GM23248 (cell line): ENCODE measurements around the gene AJM1. TPM values are rescaled to one million over a fixed set of nuclear protein-coding genes. Genes with fewer than 3 reads are reported as not detected.

Experiments
- DNase-seq: peaks from one replicate; pipeline ENCODE4 v3.0.0-alpha.2; 2015
- H2AFZ ChIP-seq: fragments of 200-600 bp; sonication (generic); 2 replicates; pipeline ENCODE4 v1.6.1; 2016; ENCODE audit warnings: antibody characterized with exemption
- H3F3A ChIP-seq: fragments of 200-600 bp; sonication (generic); 2 replicates; pipeline ENCODE4 v1.6.1; 2016; ENCODE audit warnings: mild to moderate bottlenecking, antibody characterized with exemption, mixed run types; ENCODE audit not compliant: insufficient read depth
- H3K27ac ChIP-seq: fragments of 200-600 bp; sonication (generic); 2 replicates; pipeline ENCODE4 v1.5.1; 2016; ENCODE audit warnings: mild to moderate bottlenecking
- H3K27me3 ChIP-seq: fragments of 200-600 bp; sonication (generic); replicated peaks from 2 replicates; pipeline ENCODE4 v1.6.1; 2016; ENCODE audit warnings: mild to moderate bottlenecking; ENCODE audit not compliant: insufficient read depth
- H3K36me3 ChIP-seq: fragments of 200-600 bp; sonication (generic); 2 replicates; pipeline ENCODE4 v1.6.1; 2016; ENCODE audit warnings: low read depth, mild to moderate bottlenecking
- H3K4me1 ChIP-seq: fragments of 200-600 bp; sonication (generic); 2 replicates; pipeline ENCODE4 v1.6.1; 2016; ENCODE audit warnings: mild to moderate bottlenecking; ENCODE audit not compliant: insufficient read depth
- H3K4me2 ChIP-seq: fragments of 200-600 bp; sonication (generic); one replicate; pipeline ENCODE4 v1.6.1; 2016; ENCODE audit warnings: mild to moderate bottlenecking; ENCODE audit not compliant: unreplicated experiment
- H3K4me3 ChIP-seq: fragments of 200-600 bp; sonication (generic); 2 replicates; pipeline ENCODE4 v1.5.1; 2016; ENCODE audit warnings: mild to moderate bottlenecking
- H3K79me2 ChIP-seq: fragments of 200-600 bp; sonication (generic); 2 replicates; pipeline ENCODE4 v1.6.1; 2016; ENCODE audit warnings: mild to moderate bottlenecking; ENCODE audit not compliant: insufficient read depth
- H3K9ac ChIP-seq: fragments of 200-600 bp; sonication (generic); 2 replicates; pipeline ENCODE4 v1.6.1; 2016; ENCODE audit warnings: mild to moderate bottlenecking
- H3K9me2 ChIP-seq: fragments of 200-600 bp; sonication (generic); 2 replicates; pipeline ENCODE4 v1.6.1; 2016; ENCODE audit warnings: mixed run types, mild to moderate bottlenecking, moderate library complexity; ENCODE audit not compliant: insufficient read depth
- H3K9me3 ChIP-seq: fragments of 200-600 bp; sonication (generic); one replicate; pipeline ENCODE4 v1.6.1; 2017; ENCODE audit warnings: low read depth
- H4K20me1 ChIP-seq: fragments of 200-600 bp; sonication (generic); 2 replicates; pipeline ENCODE4 v1.6.0; 2016; ENCODE audit not compliant: insufficient read depth
- EZH2 ChIP-seq: fragments of 200-600 bp; sonication (generic); IDR thresholded peaks from 2 replicates; pipeline ENCODE4 v1.6.1; 2018; ENCODE audit warnings: antibody characterized with exemption, mild to moderate bottlenecking; ENCODE audit not compliant: insufficient read depth, poor library complexity, severe bottlenecking
- EZH2phosphoT487 ChIP-seq: fragments of 200-600 bp; sonication (generic); IDR thresholded peaks from 2 replicates; pipeline ENCODE4 v1.6.1; 2018; ENCODE audit warnings: antibody characterized with exemption, moderate library complexity, mild to moderate bottlenecking, low read depth; ENCODE audit not compliant: insufficient read depth
- WGBS, 2 experiments: methylation state at CpG; one replicate each; pipeline ENCODE4 v1.1.6; 2015 to 2017; ENCODE audit warnings: low lambda C conversion rate in 2 of 2, low coverage in 1 of 2; ENCODE audit errors: missing lambda C conversion rate in 2 of 2; 5-methylcytosine and 5-hydroxymethylcytosine counted together
- in situ Hi-C: fragments of 300-500 bp; cut with MboI; formaldehyde crosslinking; loops from 2 replicates; pipeline ENCODE4 v1.15.0; 2020
- polyA plus RNA-seq: library from polyadenylated mRNA; unstranded; fragments of >200 nt; fragmentation: Nextera tagmentation; extraction: Ambion mirVana; gene quantifications from 2 replicates; pipeline ENCODE4 v1.2.1, GENCODE V29; 2016
- total RNA-seq: library from RNA; depleted of rRNA; stranded (reverse); fragments of >200 nt; shearing (Covaris generic); gene quantifications from 2 replicates; pipeline ENCODE4 v1.2.3, GENCODE V29; 2014

AJM1 gene
- total and polyA plus RNA-seq, 2 experiments from 2014 or later: 1.1 to 1.4 TPM

DNA sequence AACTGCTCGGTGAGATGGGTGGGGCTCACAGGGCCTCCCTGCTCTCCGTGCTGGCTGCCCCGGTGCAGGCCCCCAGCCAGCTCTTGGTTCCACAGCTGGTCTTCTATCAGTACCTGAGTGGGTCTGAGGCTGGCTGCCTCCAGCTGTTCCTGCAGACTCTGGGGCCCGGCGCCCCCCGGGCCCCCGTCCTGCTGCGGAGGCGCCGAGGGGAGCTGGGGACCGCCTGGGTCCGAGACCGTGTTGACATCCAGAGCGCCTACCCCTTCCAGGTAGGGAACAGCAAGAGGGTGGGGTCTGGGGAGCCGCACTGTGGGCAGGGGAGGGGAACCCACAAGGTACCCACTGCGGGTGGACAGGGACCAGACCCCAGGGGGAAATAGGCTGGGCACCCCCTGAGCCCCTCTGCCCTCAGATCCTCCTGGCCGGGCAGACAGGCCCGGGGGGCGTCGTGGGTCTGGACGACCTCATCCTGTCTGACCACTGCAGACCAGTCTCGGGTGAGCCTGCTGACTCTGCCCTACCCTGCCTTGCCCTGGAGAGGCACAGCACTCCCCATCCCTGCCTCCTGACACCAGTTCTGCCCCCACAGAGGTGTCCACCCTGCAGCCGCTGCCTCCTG, 12.7 kb downstream of the AJM1 start:
- no peak overlapping the region for H3K4me3 ChIP-seq
- H3K9me2 ChIP-seq: no peaks in the 10 kb centered on the region
- no peak overlapping the region for H2AFZ ChIP-seq
- WGBS, 2 experiments: 76 to 78% methylated on average over 22 to 23 of the region's 23 CpGs
- no peaks in the 10 kb centered on the region for H3K36me3 ChIP-seq
- H3K4me2 ChIP-seq: no peak overlapping the region
- no peaks in the 10 kb centered on the region for H3K4me1 ChIP-seq
- no peaks in the 10 kb centered on the region for H3K9me3 ChIP-seq
- no peak for DNase-seq
- no peak overlapping the region for H3K9ac ChIP-seq
- H4K20me1 ChIP-seq: no peaks in the 10 kb centered on the region
- no peaks in the 10 kb centered on the region for H3F3A ChIP-seq
- no peak overlapping the region for H3K27ac ChIP-seq
- in situ Hi-C loops: no loop called here
- TF ChIP-seq EZH2 (no peak), EZH2phosphoT487 (no peak)
- H3K79me2 ChIP-seq: peaks cover 5% of the 10 kb centered on the region; the same call in 1 of the 2 replicates
- H3K27me3 ChIP-seq: no peaks in the 10 kb centered on the region

DNA sequence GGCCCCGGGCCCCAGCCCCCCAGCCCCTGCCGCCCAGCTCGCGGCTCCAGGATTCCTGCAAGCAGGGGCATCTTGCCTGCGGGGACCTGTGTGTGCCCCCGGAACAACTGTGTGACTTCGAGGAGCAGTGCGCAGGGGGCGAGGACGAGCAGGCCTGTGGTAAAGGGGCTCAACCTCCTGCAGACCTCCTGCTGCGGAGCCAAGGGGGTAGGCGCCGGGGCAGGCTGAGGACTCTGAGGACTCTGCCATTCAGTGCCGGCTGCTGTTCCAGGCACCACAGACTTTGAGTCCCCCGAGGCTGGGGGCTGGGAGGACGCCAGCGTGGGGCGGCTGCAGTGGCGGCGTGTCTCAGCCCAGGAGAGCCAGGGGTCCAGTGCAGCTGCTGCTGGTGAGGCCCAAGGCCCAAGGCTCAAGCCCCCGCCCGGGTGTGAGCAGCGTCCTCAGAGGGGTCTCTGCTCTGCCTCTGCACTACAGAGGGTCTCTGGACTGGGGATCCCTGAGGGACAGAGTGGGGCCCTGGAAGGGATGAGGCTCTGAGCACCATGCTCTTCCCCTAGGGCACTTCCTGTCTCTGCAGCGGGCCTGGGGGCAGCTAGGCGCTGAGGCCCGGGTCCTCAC, 13.3 kb downstream of the AJM1 start:
- H3K9me2 ChIP-seq: no peaks in the 10 kb centered on the region
- H3F3A ChIP-seq: no peaks in the 10 kb centered on the region
- TF ChIP-seq EZH2phosphoT487 (no peak), EZH2 (no peak)

DNA sequence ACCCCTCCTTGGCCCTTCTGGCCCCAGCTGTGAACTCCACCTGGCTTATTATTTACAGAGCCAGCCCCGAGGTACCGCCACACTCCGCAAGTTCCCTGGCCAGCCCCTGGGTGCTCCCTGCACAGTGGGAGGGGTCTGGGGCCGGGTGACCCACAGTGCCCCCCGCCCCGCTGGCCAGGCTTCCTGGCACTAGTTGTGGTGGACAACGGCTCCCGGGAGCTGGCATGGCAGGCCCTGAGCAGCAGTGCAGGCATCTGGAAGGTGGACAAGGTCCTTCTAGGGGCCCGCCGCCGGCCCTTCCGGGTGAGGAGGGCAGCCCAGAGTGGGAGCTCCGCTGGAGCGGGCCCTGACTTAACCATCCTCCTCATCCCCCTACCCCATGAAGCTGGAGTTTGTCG, 13.8 kb downstream of the AJM1 start:
- Histone ChIP-seq H3K9ac (no peak overlapping the region), H3K9me3 (no peaks in the 10 kb centered on the region), H3K9me2 (no peaks in the 10 kb centered on the region), H3K4me2 (no peak overlapping the region), H3K36me3 (no peaks in the 10 kb centered on the region), H3K79me2 (no peaks in the 10 kb centered on the region), H3K4me3 (no peak overlapping the region), H3K27ac (no peak overlapping the region), H3F3A (no peaks in the 10 kb centered on the region), H2AFZ (no peak overlapping the region), H3K4me1 (no peaks in the 10 kb centered on the region), H3K27me3 (no peaks in the 10 kb centered on the region), H4K20me1 (no peaks in the 10 kb centered on the region)
- no peak for DNase-seq
- 55 to 57% methylated on average over 15 of the region's 15 CpGs for WGBS, 2 experiments
- in situ Hi-C loops: no loop called here
- TF ChIP-seq EZH2 (no peak), EZH2phosphoT487 (no peak)

More for the DNA sequence above, 13.3 kb downstream of the AJM1 start:
- H3K4me3 ChIP-seq: no peak overlapping the region
- H3K27ac ChIP-seq: no peak overlapping the region
- H3K9me3 ChIP-seq: no peaks in the 10 kb centered on the region
- no peak overlapping the region for H3K4me2 ChIP-seq
- no peaks in the 10 kb centered on the region for H3K79me2 ChIP-seq
- H4K20me1 ChIP-seq: no peaks in the 10 kb centered on the region
- H2AFZ ChIP-seq: no peak overlapping the region
- 72 to 78% methylated on average over 25 to 26 of the region's 26 CpGs for WGBS, 2 experiments
- H3K9ac ChIP-seq: no peak overlapping the region
- no peak for DNase-seq
- no peaks in the 10 kb centered on the region for H3K4me1 ChIP-seq
- H3K27me3 ChIP-seq: no peaks in the 10 kb centered on the region
- in situ Hi-C loops: no loop called here
- H3K36me3 ChIP-seq: no peaks in the 10 kb centered on the region

- H3K27ac ChIP-seq: no peak overlapping the region
- no peak overlapping the region for H2AFZ ChIP-seq
- H3K9me3 ChIP-seq: no peaks in the 10 kb centered on the region
- no peaks in the 10 kb centered on the region for H3F3A ChIP-seq
- H3K4me1 ChIP-seq: no peaks in the 10 kb centered on the region
- WGBS, 2 experiments: 84 to 89% methylated on average over 9 to 14 of the region's 14 CpGs
- no peaks in the 10 kb centered on the region for H3K27me3 ChIP-seq
- TF ChIP-seq EZH2phosphoT487 (no peak), EZH2 (no peak)
- no peak overlapping the region for H3K9ac ChIP-seq
- H3K79me2 ChIP-seq: no peaks in the 10 kb centered on the region
- no peak overlapping the region for H3K4me2 ChIP-seq
- in situ Hi-C loops: no loop called here
- H3K4me3 ChIP-seq: no peak overlapping the region
- DNase-seq: no peak
- H3K9me2 ChIP-seq: no peaks in the 10 kb centered on the region
- no peaks in the 10 kb centered on the region for H4K20me1 ChIP-seq
- no peaks in the 10 kb centered on the region for H3K36me3 ChIP-seq
These were observed 14.4 kb downstream of the AJM1 start for GRCh38 chr9:136856541-136857141.
